Esophagus squamous epithelium (tissue), 5 donors: Measurements from ENCODE around the gene CMTM7. TPM values are rescaled to one million over a fixed set of nuclear protein-coding genes. Genes with fewer than 3 reads are reported as not detected.

ENCODE experiments used
- DNase-seq: peaks from one replicate; lab custom pipeline; 2025; lab: John Stamatoyannopoulos, UW
- H3K27ac ChIP-seq, 4 donors: fragments of 200-600 bp; sonication (generic); one replicate each; pipeline ENCODE4 v1.5.1; 2016 to 2019; ENCODE audit warnings: mild to moderate bottlenecking in 1 of 4
- H3K27me3 ChIP-seq, 4 donors: fragments of 200-600 bp; sonication (generic); 1 replicate in 3 of 4; 2 replicates in 1 of 4; pipeline versions ENCODE4 v1.5.1 to v1.6.0; 2017 to 2021; ENCODE audit warnings: antibody characterized with exemption in 1 of 4
- H3K36me3 ChIP-seq, 3 donors: fragments of 200-600 bp; sonication (generic); one replicate each; pipeline ENCODE4 v1.5.1; 2016 to 2019
- H3K4me1 ChIP-seq, 3 donors: fragments of 200-600 bp; sonication (generic); one replicate each; pipeline ENCODE4 v1.5.1; 2017 to 2019
- H3K4me3 ChIP-seq, 4 donors: fragments of 200-600 bp; sonication (generic); 1 replicate in 3 of 4; 2 replicates in 1 of 4; pipeline ENCODE4 v1.5.1; 2016 to 2019; ENCODE audit warnings: mild to moderate bottlenecking in 2 of 4, moderate library complexity in 1 of 4
- H3K9me3 ChIP-seq, 3 donors: fragments of 200-600 bp; sonication (generic); one replicate each; pipeline ENCODE4 v1.5.1; 2016 to 2019
- CTCF ChIP-seq, 6 experiments: fragments of 450-650 bp in 4 of 6; fragments of 200-600 bp in 2 of 6; sonication (generic) in 2 of 6; IDR thresholded peaks; one replicate each; pipeline ENCODE4 v1.5.1; 2016 to 2019; ENCODE audit warnings: antibody characterized with exemption in 6 of 6, mild to moderate bottlenecking in 4 of 6, moderate library complexity in 4 of 6
- POLR2A ChIP-seq, 4 donors: fragments of 450-650 bp; IDR thresholded peaks; one replicate each; pipeline ENCODE4 v1.6.1; 2017; ENCODE audit warnings: antibody characterized with exemption in 4 of 4, mild to moderate bottlenecking in 4 of 4, moderate library complexity in 3 of 4
- WGBS, 2 donors: methylation state at CpG; one replicate each; pipeline ENCODE4 v1.1.5; 2018; 5-methylcytosine and 5-hydroxymethylcytosine counted together
- intact Hi-C: fragments of 100-400 bp; cut with DNase I; formaldehyde crosslinking; loops from one replicate; pipeline ENCODE4 v1.15.0; 2022
- total RNA-seq, 4 donors: library from RNA; depleted of rRNA; stranded (reverse); fragments of >200 nt; gene quantifications; one replicate each; pipeline ENCODE4 v1.1.0, GENCODE V29; 2016
- donor health status: DM: yes; HTN: yes; CAD: no.

CMTM7 gene
- 1 to 10 TPM in 2 of 4 donors, under 1 TPM in 1, not detected in 1; 0.35 to 6.7 (median 3.0) TPM for total RNA-seq

GRCh38 chr3:32391643-32392535 is at the start of gene CMTM7:
Gene CMTM7, plus strand, starts transcription at chr3:32391853. Its CDS starts 54 bp downstream, at chr3:32391907.
- WGBS, 2 donors, result 1% methylated on average over 21 of the region's 107 CpGs; no CpG with 5 or more reads in 1 of the 2 donors
- H3K36me3 ChIP-seq, result no peaks in the 10 kb centered on the region
- peak within 1 kb of the TSS; percentile 47 to 83 (median 60) for H3K4me3 ChIP-seq
- no peak for DNase-seq
- H3K27ac ChIP-seq, result peak within 1 kb of the TSS; percentile 72 to 91 (median 83)
- intact Hi-C loops, result no loop called here
- TF ChIP-seq POLR2A (IDR thresholded peaks at IDR 0.05) (peak in 2 of 4 donors; percentile 49 to 78), CTCF (IDR thresholded peaks at IDR 0.05) (no peak)
- H3K27me3 ChIP-seq, result peaks cover 0 to 97% (median 0%) of the 10 kb centered on the region in 4 donors
- peaks cover 0 to 26% (median 3%) of the 10 kb centered on the region in 3 donors for H3K4me1 ChIP-seq
- no peaks in the 10 kb centered on the region for H3K9me3 ChIP-seq

- H3K27me3 ChIP-seq, result no peaks in the 10 kb centered on the region
- H3K27ac ChIP-seq, result no peak overlapping the region
- intact Hi-C loops, result no loop called here
- 67 to 70% methylated on average over 10 to 11 of the region's 11 CpGs for WGBS, 2 donors
- no peak for DNase-seq
- H3K4me3 ChIP-seq, result no peak overlapping the region
- no peaks in the 10 kb centered on the region for H3K9me3 ChIP-seq
- no peaks in the 10 kb centered on the region for H3K4me1 ChIP-seq
- H3K36me3 ChIP-seq, result no peaks in the 10 kb centered on the region
- no peak for TF ChIP-seq CTCF (IDR thresholded peaks at IDR 0.05)
- no peak for TF ChIP-seq POLR2A (IDR thresholded peaks at IDR 0.05)
These were observed 44.1 kb upstream of the CMTM7 start for GRCh38 chr3:32347343-32348125.

GRCh38 chr3:32349184-32349583 is 42.5 kb upstream of the CMTM7 start:
- Histone ChIP-seq H3K36me3 (no peaks in the 10 kb centered on the region), H3K4me3 (no peak overlapping the region), H3K27ac (no peak overlapping the region), H3K27me3 (no peaks in the 10 kb centered on the region), H3K4me1 (no peaks in the 10 kb centered on the region), H3K9me3 (no peaks in the 10 kb centered on the region)
- WGBS, 2 donors, result 88 to 89% methylated on average over 2 of the region's 2 CpGs
- no peak for TF ChIP-seq CTCF (IDR thresholded peaks at IDR 0.05)
- no peak for TF ChIP-seq POLR2A (IDR thresholded peaks at IDR 0.05)
- DNase-seq, result no peak
- intact Hi-C loops, result no loop called here

GRCh38 chr3:32352563-32352962 is 39.1 kb upstream of the CMTM7 start:
- H3K4me3 ChIP-seq, result no peak overlapping the region
- no peak for DNase-seq
- no peaks in the 10 kb centered on the region for H3K27me3 ChIP-seq
- H3K9me3 ChIP-seq, result no peaks in the 10 kb centered on the region
- TF ChIP-seq POLR2A (IDR thresholded peaks at IDR 0.05) (no peak), CTCF (IDR thresholded peaks at IDR 0.05) (no peak)
- no peaks in the 10 kb centered on the region for H3K36me3 ChIP-seq
- no peaks in the 10 kb centered on the region for H3K4me1 ChIP-seq
- intact Hi-C loops, result no loop called here
- no peak overlapping the region for H3K27ac ChIP-seq

GRCh38 chr3:32353351-32353750 is 38.3 kb upstream of the CMTM7 start:
- TF ChIP-seq CTCF (IDR thresholded peaks at IDR 0.05) (no peak), POLR2A (IDR thresholded peaks at IDR 0.05) (no peak)
- Histone ChIP-seq H3K27me3 (no peaks in the 10 kb centered on the region), H3K4me1 (no peaks in the 10 kb centered on the region), H3K9me3 (no peaks in the 10 kb centered on the region), H3K36me3 (no peaks in the 10 kb centered on the region), H3K27ac (no peak overlapping the region), H3K4me3 (no peak overlapping the region)
- DNase-seq, result no peak
- intact Hi-C loops, result no loop called here
- 93 to 94% methylated on average over 2 of the region's 2 CpGs for WGBS, 2 donors
